Measurements from ENCODE around the gene SLC35F3. TPM values are rescaled to one million over a fixed set of nuclear protein-coding genes. Genes with fewer than 3 reads are reported as not detected.

SLC35F3 gene
- total RNA-seq, 1 experiment from 2014 or later = 0.94 TPM

Small RNA genes lying within 50 kb of the gene (microRNA-seq; reads per million reads assigned to microRNA genes)
- not detected for gene MIR4671 (ENCODE audit: borderline number of aligned reads)
